HepG2 (cell line): ENCODE results near the gene CDT1. TPM values are rescaled to one million over a fixed set of nuclear protein-coding genes. Genes with fewer than 3 reads are reported as not detected.

Source experiments
- AGO1 ChIP-seq: fragments of 200-400 bp; formaldehyde crosslinking; IDR thresholded peaks from 2 replicates; pipeline ENCODE4 v1.6.1; 2017; ENCODE audit warnings: mild to moderate bottlenecking, low read depth, low read length, moderate library complexity; ENCODE audit not compliant: poor library complexity, severe bottlenecking
- ARID4A ChIP-seq: sonication (generic); formaldehyde crosslinking; IDR thresholded peaks from 2 replicates; pipeline ENCODE4 v1.5.0; 2020; ENCODE audit warnings: mild to moderate bottlenecking, missing genetic modification reagents, borderline replicate concordance
- CENPT ChIP-seq: sonication (generic); formaldehyde crosslinking; IDR thresholded peaks from 2 replicates; pipeline ENCODE4 v1.8.0; 2022; ENCODE audit warnings: low read depth, mild to moderate bottlenecking, moderate library complexity, missing genetic modification reagents
- GATAD1 ChIP-seq: IDR thresholded peaks from 2 replicates; pipeline ENCODE4 v1.6.1; 2016; ENCODE audit warnings: missing genetic modification reagents, missing compliant biosample characterization
- GATAD2A ChIP-seq: IDR thresholded peaks from 2 replicates; pipeline ENCODE4 v1.6.1; 2016
- KDM1A ChIP-seq: IDR thresholded peaks from 2 replicates; pipeline ENCODE4 v1.6.1; 2016; ENCODE audit warnings: missing compliant biosample characterization
- MTERF4 ChIP-seq: sonication (generic); formaldehyde crosslinking; IDR thresholded peaks from 2 replicates; pipeline ENCODE4 v1.8.0; 2023; ENCODE audit warnings: mild to moderate bottlenecking, missing genetic modification reagents
- NKX3-1 ChIP-seq: sonication (generic); formaldehyde crosslinking; IDR thresholded peaks from 2 replicates; pipeline ENCODE4 v1.5.0; 2020; ENCODE audit warnings: missing genetic modification reagents
- NONO ChIP-seq, 2 experiments: fragments of 450-650 bp in 1 of 2; sonication (generic) in 1 of 2; formaldehyde crosslinking in 1 of 2; IDR thresholded peaks in 1 of 2; conservative IDR thresholded peaks in 1 of 2; 2 replicates each; pipeline versions ENCODE4 v1.6.1 to v1.8.0; 2017 to 2022; ENCODE audit warnings: mild to moderate bottlenecking in 1 of 2, missing genetic modification reagents in 1 of 2, moderate library complexity in 1 of 2
- PHF8 ChIP-seq: sonication (generic); formaldehyde crosslinking; IDR thresholded peaks from 2 replicates; pipeline ENCODE4 v1.5.0; 2020; ENCODE audit warnings: missing genetic modification reagents
- PITX1 ChIP-seq: sonication (generic); formaldehyde crosslinking; IDR thresholded peaks from 2 replicates; pipeline ENCODE4 v1.5.1; 2020; ENCODE audit warnings: mild to moderate bottlenecking, missing genetic modification reagents
- RCOR2 ChIP-seq: IDR thresholded peaks from 2 replicates; pipeline ENCODE4 v1.6.1; 2016; ENCODE audit warnings: missing biosample characterization, missing genetic modification reagents
- SALL1 ChIP-seq: sonication (generic); formaldehyde crosslinking; IDR thresholded peaks from 2 replicates; pipeline ENCODE4 v1.8.0; 2022; ENCODE audit warnings: mild to moderate bottlenecking, missing genetic modification reagents
- SMAD3 ChIP-seq: sonication (generic); formaldehyde crosslinking; IDR thresholded peaks from 2 replicates; pipeline ENCODE4 v1.4.0; 2020; ENCODE audit warnings: missing genetic modification reagents
- SOX6 ChIP-seq, 2 experiments: fragments of 450-650 bp in 1 of 2; sonication (generic) in 1 of 2; formaldehyde crosslinking in 1 of 2; IDR thresholded peaks; 2 replicates each; pipeline versions ENCODE4 v1.4.0 to v1.6.1; 2017 to 2020; ENCODE audit warnings: antibody characterized with exemption in 1 of 2, mild to moderate bottlenecking in 1 of 2, missing genetic modification reagents in 1 of 2
- SP4 ChIP-seq: sonication (generic); formaldehyde crosslinking; IDR thresholded peaks from 2 replicates; pipeline ENCODE4 v1.8.1; 2023; ENCODE audit warnings: mild to moderate bottlenecking, missing genetic modification reagents
- SRY ChIP-seq: sonication (generic); formaldehyde crosslinking; IDR thresholded peaks from 2 replicates; pipeline ENCODE4 v1.8.0; 2022; ENCODE audit warnings: mild to moderate bottlenecking, missing genetic modification reagents
- THAP7 ChIP-seq: sonication (generic); formaldehyde crosslinking; IDR thresholded peaks from 2 replicates; pipeline ENCODE4 v1.8.1; 2023; ENCODE audit warnings: mild to moderate bottlenecking, missing genetic modification reagents
- TIGD3 ChIP-seq: sonication (generic); formaldehyde crosslinking; IDR thresholded peaks from 2 replicates; pipeline ENCODE4 v1.5.1; 2020; ENCODE audit warnings: mild to moderate bottlenecking, missing genetic modification reagents, borderline replicate concordance
- ZFP82 ChIP-seq: sonication (generic); formaldehyde crosslinking; IDR thresholded peaks from 2 replicates; pipeline ENCODE4 v1.5.1; 2020; ENCODE audit warnings: mild to moderate bottlenecking, missing genetic modification reagents, borderline replicate concordance
- ZNF672 ChIP-seq: sonication (generic); formaldehyde crosslinking; IDR thresholded peaks from 2 replicates; pipeline ENCODE4 v1.8.1; 2022; ENCODE audit warnings: missing genetic modification reagents
- ZSCAN25 ChIP-seq: sonication (generic); formaldehyde crosslinking; IDR thresholded peaks from 2 replicates; pipeline ENCODE4 v1.8.0; 2022; ENCODE audit warnings: mild to moderate bottlenecking, missing genetic modification reagents
- polyA plus RNA-seq, 8 experiments: library from polyadenylated mRNA; depleted of rRNA in 3 of 8; stranded (reverse) in 7 of 8; unstranded in 1 of 8; fragments of >200 nt; fragmentation: Illumina TruSeq in 4 of 8; extraction: Trizol in 4 of 8; gene quantifications; 2 replicates each; pipeline versions ENCODE4 v1.2.1 to v1.2.3, GENCODE V29; 2011 to 2016; ENCODE audit warnings: low read depth in 4 of 8, missing spikeins in 1 of 8, mixed read lengths in 1 of 8; ENCODE audit not compliant: insufficient read depth in 1 of 8
- total RNA-seq, 5 experiments: library from RNA; depleted of rRNA; stranded (reverse); fragments of >200 nt; fragmentation: Illumina TruSeq; extraction: Trizol; gene quantifications; 2 replicates each; pipeline ENCODE4 v1.2.3, GENCODE V29; 2016; ENCODE audit warnings: low read depth in 1 of 5

Gene CDT1
- total and polyA plus RNA-seq, 2 of the 13 experiments (the other 11 are each of a cell fraction or from before 2014, with no cell fraction given): 23.1 to 23.8 TPM

- TF ChIP-seq ZNF672 (CRISPR knock-in tag): peak; percentile 39; the same call in 1 of the 2 replicates
- TF ChIP-seq SOX6 (IDR thresholded peaks at IDR 0.05): no peak
- peak; percentile 19; the same call in 1 of the 2 replicates for TF ChIP-seq SOX6 (CRISPR knock-in tag; IDR thresholded peaks at IDR 0.05)
- TF ChIP-seq RCOR2 (CRISPR knock-in tag): 0 out of 2 replicates have a peak, but pooled peaks have one; percentile 19
- peak; percentile 47; the same call in 1 of the 2 replicates for TF ChIP-seq SRY
- TF ChIP-seq TIGD3 (CRISPR knock-in tag): no peak
- 0 out of 2 replicates have a peak, but pooled peaks have one; percentile 25 for TF ChIP-seq PITX1 (CRISPR knock-in tag)
- no peak for TF ChIP-seq NKX3-1 (CRISPR knock-in tag)
- TF ChIP-seq GATAD1 (CRISPR knock-in tag): 0 out of 2 replicates have a peak, but pooled peaks have one; percentile 4
- peak; percentile 23; the same call in 1 of the 2 replicates for TF ChIP-seq THAP7
- no peak for TF ChIP-seq NONO (IDR thresholded peaks at IDR 0.05)
- TF ChIP-seq NONO (CRISPR knock-in tag; conservative IDR thresholded peaks at IDR 0.05): peak; percentile 44; the same call in 1 of the 2 replicates
- TF ChIP-seq ZSCAN25: peak; percentile 99
- peak; percentile 78; the same call in 1 of the 2 replicates for TF ChIP-seq ZFP82 (CRISPR knock-in tag)
- 0 out of 2 replicates have a peak, but pooled peaks have one; percentile 9 for TF ChIP-seq MTERF4
- TF ChIP-seq CENPT: no peak
- TF ChIP-seq PHF8 (CRISPR knock-in tag): no peak
- TF ChIP-seq KDM1A (CRISPR knock-in tag): no peak
- TF ChIP-seq SMAD3 (CRISPR knock-in tag): peak; percentile 43; the same call in 1 of the 2 replicates
- TF ChIP-seq AGO1: peak; percentile 69
- peak; percentile 50 for TF ChIP-seq GATAD2A (CRISPR knock-in tag)
- TF ChIP-seq SALL1 (CRISPR knock-in tag): peak; percentile 69
- TF ChIP-seq SP4 (CRISPR knock-in tag): peak; percentile 65; the same call in 1 of the 2 replicates
- TF ChIP-seq ARID4A: peak; percentile 21; the same call in 1 of the 2 replicates
These were observed 10.2 kb upstream of the CDT1 start (continued) for GRCh38 chr16:88793251-88793954.
